A549 (cell line): ENCODE results near the gene TXN2.

Source experiments
- CHD2 ChIP-seq: fragments of 150-350 bp; IDR thresholded peaks from 2 replicates; pipeline ENCODE4 v1.6.1; 2014; ENCODE audit warnings: low read length; ENCODE audit not compliant: partially characterized antibody
- E2F6 ChIP-seq: IDR thresholded peaks from 2 replicates; pipeline ENCODE4 v1.6.1; 2012; ENCODE audit warnings: low read depth, borderline replicate concordance
- EHF ChIP-seq: fragments of 250-450 bp; sonication (Bioruptor Pico); IDR thresholded peaks from 2 replicates; pipeline ENCODE4 v1.5.0; 2020; ENCODE audit warnings: mild to moderate bottlenecking
- EP300 ChIP-seq, 2 experiments: fragments of >200 bp; sonication (Bioruptor Twin); formaldehyde crosslinking; IDR thresholded peaks; 2 replicates in 1 of 2; 3 replicates in 1 of 2; pipeline ENCODE4 v1.6.1; 2016 to 2017
- HDAC2 ChIP-seq: fragments of 200-600 bp; sonication (generic); IDR thresholded peaks from 2 replicates; pipeline ENCODE4 v1.6.1; 2016
- JUNB ChIP-seq: fragments of >200 bp; sonication (Bioruptor Twin); formaldehyde crosslinking; IDR thresholded peaks from 2 replicates; pipeline ENCODE4 v1.6.1; 2016
- PHF8 ChIP-seq: fragments of 200-600 bp; sonication (generic); IDR thresholded peaks from 2 replicates; pipeline ENCODE4 v1.6.1; 2016; ENCODE audit warnings: low read depth, mild to moderate bottlenecking, antibody characterized with exemption, moderate library complexity, borderline replicate concordance
- POLR2AphosphoS2 ChIP-seq: conservative IDR thresholded peaks from 2 replicates; pipeline ENCODE4 v1.6.1; 2012; ENCODE audit warnings: low read length, improper control_type of control experiment, inconsistent platforms
- SREBF2 ChIP-seq: fragments of 450-650 bp; IDR thresholded peaks from 2 replicates; pipeline ENCODE4 v1.6.1; 2014; ENCODE audit warnings: mild to moderate bottlenecking, moderate library complexity
- TF ChIP-seq, protein P1 (sequence below): fragments of 450-650 bp; IDR thresholded peaks from 2 replicates; pipeline ENCODE4 v1.6.1; 2014; ENCODE audit warnings: antibody characterized with exemption
- TF ChIP-seq, protein P2 (sequence below): fragments of >200 bp; sonication (Bioruptor Twin); formaldehyde crosslinking; IDR thresholded peaks from 3 replicates; pipeline ENCODE4 v1.5.1; 2016
- TF ChIP-seq, protein P3 (sequence below): IDR thresholded peaks from 2 replicates; pipeline ENCODE4 v1.6.1; 2012

DNA sequence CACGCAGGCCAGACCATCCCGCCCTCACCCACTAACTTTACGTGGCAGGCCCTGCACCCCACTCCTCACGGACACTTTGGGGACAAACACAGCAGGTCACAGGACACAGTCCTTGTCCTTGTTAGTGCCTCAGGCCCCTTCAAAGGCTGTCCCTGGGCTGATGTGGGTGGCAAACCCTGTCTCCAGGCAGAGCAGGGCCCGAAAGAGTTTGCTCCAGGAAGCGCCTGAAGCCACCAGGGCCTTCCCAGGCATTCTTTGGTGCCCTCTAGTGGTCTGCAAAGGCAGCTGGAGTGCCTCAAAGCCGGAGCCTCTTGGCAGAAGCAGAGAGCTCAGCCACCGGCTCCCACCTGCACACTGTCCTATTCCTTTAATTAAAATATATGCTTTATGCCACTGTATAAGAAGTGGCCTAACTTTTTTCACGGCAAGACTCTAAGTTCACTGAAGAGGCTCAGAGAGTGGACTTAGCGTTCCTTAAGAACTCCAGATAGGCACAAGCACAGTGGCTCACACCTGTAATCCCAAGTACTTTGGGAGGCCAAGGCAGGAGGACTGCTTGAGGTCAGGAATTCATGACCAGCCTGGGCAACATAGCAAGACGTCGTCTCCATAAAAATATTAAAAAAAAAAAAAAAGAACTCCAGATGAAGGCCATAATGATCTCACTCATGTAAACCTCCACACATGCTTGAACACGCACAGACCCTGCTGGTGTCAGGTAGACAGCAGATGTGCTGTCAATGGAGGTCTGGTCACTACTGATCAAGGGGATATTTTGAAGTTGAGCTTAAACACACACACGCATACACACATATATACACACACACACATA lies 11.1 kb downstream of the TXN2 start:
- TF ChIP-seq, protein P1, sequence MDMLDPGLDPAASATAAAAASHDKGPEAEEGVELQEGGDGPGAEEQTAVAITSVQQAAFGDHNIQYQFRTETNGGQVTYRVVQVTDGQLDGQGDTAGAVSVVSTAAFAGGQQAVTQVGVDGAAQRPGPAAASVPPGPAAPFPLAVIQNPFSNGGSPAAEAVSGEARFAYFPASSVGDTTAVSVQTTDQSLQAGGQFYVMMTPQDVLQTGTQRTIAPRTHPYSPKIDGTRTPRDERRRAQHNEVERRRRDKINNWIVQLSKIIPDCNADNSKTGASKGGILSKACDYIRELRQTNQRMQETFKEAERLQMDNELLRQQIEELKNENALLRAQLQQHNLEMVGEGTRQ = no peak
- TF ChIP-seq CHD2 (no peak), POLR2AphosphoS2 (no peak), HDAC2 (no peak), SREBF2 (no peak), E2F6 (no peak), JUNB (no peak), PHF8 (no peak), EP300 (IDR thresholded peaks at IDR 0.05) (no peak), EHF (CRISPR knock-in tag) (no peak)
- TF ChIP-seq, protein P2, sequence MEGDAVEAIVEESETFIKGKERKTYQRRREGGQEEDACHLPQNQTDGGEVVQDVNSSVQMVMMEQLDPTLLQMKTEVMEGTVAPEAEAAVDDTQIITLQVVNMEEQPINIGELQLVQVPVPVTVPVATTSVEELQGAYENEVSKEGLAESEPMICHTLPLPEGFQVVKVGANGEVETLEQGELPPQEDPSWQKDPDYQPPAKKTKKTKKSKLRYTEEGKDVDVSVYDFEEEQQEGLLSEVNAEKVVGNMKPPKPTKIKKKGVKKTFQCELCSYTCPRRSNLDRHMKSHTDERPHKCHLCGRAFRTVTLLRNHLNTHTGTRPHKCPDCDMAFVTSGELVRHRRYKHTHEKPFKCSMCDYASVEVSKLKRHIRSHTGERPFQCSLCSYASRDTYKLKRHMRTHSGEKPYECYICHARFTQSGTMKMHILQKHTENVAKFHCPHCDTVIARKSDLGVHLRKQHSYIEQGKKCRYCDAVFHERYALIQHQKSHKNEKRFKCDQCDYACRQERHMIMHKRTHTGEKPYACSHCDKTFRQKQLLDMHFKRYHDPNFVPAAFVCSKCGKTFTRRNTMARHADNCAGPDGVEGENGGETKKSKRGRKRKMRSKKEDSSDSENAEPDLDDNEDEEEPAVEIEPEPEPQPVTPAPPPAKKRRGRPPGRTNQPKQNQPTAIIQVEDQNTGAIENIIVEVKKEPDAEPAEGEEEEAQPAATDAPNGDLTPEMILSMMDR = peak; percentile 80
- TF ChIP-seq, protein P3, sequence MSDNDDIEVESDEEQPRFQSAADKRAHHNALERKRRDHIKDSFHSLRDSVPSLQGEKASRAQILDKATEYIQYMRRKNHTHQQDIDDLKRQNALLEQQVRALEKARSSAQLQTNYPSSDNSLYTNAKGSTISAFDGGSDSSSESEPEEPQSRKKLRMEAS = no peak
